IPS DF 4.7 (cell line): ENCODE results near the gene GABRP.
"Not testable (repeated sequence)": the region's sequence is repeated elsewhere in the genome, so short reads cannot be mapped to it uniquely, and the experiment has no call there.

Experiments
- DNase-seq: peaks from one replicate; pipeline ENCODE4 v3.0.0-alpha.2; 2013; ENCODE audit warnings: low spot score; ENCODE audit errors: extremely low read depth

The GABRP gene

GRCh38 chr5:170783498-170784247, at the start of gene GABRP:
GABRP (plus strand) TSS chr5:170783725; CDS start chr5:170788616, 4,891 bp downstream.
- DNase-seq: no peak

DNA sequence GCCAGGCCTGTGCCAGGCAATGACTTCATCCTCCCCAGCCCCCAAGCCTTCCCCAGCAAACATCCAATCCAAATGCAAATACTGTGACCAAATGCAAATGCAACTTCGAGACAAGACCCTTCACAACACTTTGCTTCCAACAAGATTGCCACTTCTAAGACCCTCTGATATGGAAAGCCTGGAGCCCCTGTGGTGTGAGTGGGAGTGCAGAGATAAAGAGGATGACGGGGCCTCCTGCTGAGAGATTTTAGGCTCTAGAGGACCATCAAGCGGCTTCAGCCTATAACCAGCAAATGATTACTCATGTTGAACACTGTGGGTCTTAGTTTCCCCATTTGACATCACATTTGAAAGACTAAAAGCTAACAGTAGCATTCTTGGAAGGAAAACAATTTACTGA, 46.6 kb upstream of the GABRP start:
- DNase-seq: no peak

GRCh38 chr5:170737591-170737990, 45.9 kb upstream of the GABRP start:
- DNase-seq: no peak

GRCh38 chr5:170738840-170739239, 44.7 kb upstream of the GABRP start:
- no peak for DNase-seq

DNA sequence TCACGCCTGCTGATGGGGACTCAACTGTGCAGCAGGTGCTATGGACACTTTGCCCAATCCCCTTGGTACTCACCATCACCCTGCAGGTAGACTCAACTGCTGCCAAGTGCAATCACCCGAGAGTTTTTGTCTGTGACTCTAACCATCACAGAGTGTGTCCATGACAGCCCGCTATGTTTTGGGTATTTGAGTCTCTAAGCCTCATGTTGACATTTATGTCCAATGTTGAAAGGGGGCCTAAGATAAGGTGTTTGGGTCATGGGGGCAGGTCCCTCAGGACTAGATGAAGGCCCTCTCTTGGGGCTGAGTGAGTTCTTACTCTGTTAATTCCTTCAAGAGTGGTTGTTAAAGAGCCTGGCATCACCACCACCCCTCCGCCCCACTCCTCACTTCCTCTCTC, 44.1 kb upstream of the GABRP start:
- no peak for DNase-seq

- DNase-seq: no peak
These were observed 42.8 kb upstream of the GABRP start for GRCh38 chr5:170740551-170741205.

GRCh38 chr5:170741801-170742200, 41.7 kb upstream of the GABRP start:
- no peak for DNase-seq

GRCh38 chr5:170743876-170744212, 39.7 kb upstream of the GABRP start:
- no peak for DNase-seq

DNA sequence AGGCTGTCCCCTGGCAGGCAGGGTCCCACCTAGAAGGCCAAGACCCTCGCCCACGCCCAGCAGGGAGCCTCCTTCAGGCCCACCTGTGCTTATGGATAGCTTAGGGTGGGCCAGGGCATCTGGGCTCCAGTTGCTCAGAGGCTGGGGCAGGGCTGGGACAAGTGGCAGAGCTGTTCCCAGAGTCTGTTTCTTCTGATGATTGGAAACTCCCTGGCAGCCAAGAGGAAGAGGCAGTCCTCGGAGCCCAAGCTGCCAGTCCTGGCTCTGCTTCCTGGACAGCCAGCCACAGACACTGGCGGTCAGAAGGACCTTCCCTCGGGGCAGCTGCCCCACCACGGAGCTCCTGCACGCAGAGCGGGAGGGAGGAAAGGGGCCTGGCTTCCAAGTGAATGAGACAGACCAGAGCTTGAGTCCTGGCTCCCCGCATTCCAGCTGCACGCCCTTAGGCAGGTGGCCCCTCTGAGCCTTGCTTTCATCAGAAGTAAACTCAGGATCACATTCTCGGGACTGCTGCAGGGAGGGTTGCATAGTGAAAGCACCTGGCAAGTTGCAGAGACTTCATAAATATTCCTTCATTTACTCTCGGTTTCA, 37.9 kb upstream of the GABRP start:
- no peak for DNase-seq

- no peak for DNase-seq
These were observed 37.2 kb upstream of the GABRP start for GRCh38 chr5:170746075-170746960.

GRCh38 chr5:170746961-170747340, 36.6 kb upstream of the GABRP start:
- DNase-seq: no peak

DNA sequence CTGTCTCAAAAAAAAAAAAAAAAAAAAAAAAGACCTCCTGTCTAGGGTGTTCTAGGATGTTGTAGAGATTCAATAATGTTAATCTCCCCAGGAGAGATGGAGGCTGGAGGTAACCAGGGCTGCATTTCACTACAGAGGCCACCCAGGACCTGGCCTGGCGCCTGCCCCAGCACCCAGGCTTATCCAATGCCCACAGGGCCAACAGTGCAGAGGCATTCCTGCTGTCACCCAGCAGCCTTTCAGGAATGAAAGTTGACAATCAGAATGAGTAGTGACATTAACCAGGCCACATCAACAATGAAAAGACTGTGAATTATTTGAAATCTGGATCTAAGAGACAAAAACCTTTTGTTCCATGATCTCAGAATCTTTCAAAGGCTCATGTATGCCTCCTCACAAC, 36.2 kb upstream of the GABRP start:
- no peak for DNase-seq

DNA sequence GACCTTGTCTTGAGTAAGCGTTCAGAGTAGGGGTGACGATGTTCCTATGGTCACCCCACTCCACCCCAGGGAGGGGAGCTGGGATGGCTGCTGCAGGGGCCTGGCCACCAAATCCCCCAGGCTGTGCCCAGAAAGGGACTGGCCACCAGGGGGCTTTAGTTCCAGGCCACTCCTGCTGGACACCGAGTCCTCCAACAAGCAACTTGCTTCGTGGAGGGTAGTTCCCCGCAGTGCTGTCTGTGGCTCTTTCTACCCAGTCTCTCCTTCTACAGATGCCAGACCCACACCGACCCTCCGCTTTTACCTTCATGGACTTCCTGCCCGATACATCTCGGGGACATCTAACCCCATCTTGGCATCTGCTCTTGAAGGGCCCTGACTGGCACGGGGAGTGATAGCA, 35.7 kb upstream of the GABRP start:
- DNase-seq: no peak

- no peak for DNase-seq
These were observed 34.5 kb upstream of the GABRP start for GRCh38 chr5:170748951-170749471.

GRCh38 chr5:170749911-170750431, 33.6 kb upstream of the GABRP start:
- no peak for DNase-seq

DNA sequence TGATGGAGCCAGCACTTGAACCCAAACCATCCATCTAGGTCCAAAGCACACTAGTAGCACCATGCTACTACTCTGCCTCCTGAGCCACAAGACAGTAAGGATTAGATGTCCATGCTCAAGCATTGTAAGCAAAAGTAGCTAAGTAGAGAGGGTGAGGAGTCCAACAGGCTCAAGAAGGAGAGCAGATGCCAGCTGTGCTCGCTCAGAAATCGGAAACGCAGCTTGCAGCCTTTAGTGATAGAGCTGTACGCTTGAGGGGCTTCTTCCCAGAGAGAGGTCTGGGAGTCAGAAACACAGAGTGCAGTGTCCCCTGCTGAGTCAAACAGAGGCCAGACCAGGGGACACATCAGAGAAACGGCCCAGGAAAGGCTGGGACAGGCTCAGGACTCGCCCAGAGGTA, 32.7 kb upstream of the GABRP start:
- DNase-seq: no peak

- DNase-seq: no peak
These were observed 31.9 kb upstream of the GABRP start for GRCh38 chr5:170751631-170752030.

DNA sequence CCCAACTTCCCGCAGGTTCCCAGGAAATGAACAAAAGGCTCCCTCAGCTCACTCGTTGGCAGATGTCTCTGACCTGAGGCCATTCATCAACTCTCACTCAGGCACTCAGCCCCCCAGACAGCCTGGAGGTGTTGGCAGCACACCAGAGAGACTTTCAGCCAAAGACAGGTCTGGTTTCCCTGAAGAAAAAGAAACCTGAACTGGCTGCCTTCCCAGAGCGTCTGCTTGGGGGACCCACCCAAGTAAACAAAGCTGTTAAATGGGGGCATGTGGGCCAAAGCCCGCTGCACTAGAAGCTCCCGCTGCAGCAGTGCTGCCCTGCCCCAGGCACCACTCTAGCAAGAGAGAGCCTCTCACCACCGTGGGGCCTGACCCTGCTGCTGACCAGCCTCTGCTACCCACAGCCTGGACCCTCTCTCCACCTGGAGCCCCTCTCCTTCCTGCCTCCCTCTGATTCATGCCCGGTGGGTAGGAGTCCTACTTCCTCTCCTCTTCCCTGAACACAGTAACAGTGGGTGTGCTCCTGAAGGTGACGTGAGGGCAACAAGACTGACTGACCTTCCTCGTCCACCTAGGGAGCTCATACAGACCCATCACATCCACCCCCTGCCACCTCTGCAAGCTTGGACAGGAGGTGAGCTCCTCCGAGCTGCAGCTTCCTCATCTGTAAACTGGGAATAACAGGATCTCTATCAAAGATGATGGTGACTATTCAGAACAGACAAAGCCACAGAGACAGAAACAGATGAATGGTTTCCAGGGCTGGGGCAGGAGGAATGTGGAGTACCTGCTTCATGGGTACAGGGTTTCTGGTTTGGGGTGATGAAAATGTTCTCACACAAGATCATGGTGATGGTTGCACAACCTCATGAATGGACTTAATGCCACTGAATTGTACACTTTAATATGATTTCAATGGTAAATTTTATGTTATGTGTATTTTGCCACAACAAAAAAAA, 31.0 kb upstream of the GABRP start:
- DNase-seq: no peak

DNA sequence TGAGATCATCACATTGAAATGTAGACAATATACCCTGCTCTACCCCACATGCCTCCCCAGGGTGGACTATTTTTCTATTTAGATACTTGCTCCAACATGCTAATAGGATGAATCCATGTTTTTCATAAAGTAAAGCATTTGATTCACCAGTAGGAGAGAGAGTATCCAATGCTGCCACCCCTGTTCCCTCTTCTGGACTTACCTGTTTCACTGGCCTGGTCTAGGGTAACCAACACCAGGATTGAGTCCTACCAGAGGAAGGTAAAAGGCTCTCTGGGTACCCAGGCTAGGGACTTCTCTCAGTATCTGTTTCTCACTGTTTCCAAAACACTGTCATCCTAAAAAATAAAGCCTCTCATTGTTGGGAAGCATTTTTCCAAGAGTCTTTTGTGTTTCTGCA, 30.2 kb upstream of the GABRP start:
- no peak for DNase-seq

GRCh38 chr5:170754508-170754907, 29.0 kb upstream of the GABRP start:
- not testable (repeated sequence) for DNase-seq
